OCI-LY1 (cell line): ENCODE data around the gene C19orf47.

Experiments used
- H2AFZ ChIP-seq: fragments of 200-600 bp; sonication (generic), shearing (Covaris generic); 2 replicates; pipeline ENCODE4 v1.6.0; 2014; ENCODE audit warnings: antibody characterized with exemption, mild to moderate bottlenecking, low read length
- H3F3A ChIP-seq: fragments of 200-600 bp; sonication (generic), shearing (Covaris generic); 2 replicates; pipeline ENCODE4 v1.6.0; 2014; ENCODE audit warnings: mild to moderate bottlenecking, antibody characterized with exemption, low read length, moderate library complexity; ENCODE audit not compliant: insufficient read depth
- H3K27ac ChIP-seq: fragments of 200-600 bp; sonication (generic); 2 replicates; pipeline ENCODE4 v1.5.1; 2014; ENCODE audit warnings: low read length, mixed run types, mild to moderate bottlenecking, low read depth; ENCODE audit not compliant: poor library complexity, severe bottlenecking
- H3K27me3 ChIP-seq: fragments of 200-600 bp; sonication (generic); 2 replicates; pipeline ENCODE4 v1.6.0; 2014; ENCODE audit warnings: antibody characterized with exemption, mild to moderate bottlenecking, low read length, moderate library complexity; ENCODE audit not compliant: insufficient read depth
- H3K36me3 ChIP-seq: fragments of 200-600 bp; sonication (generic); 2 replicates; pipeline ENCODE4 v1.6.1; 2014; ENCODE audit warnings: mild to moderate bottlenecking, antibody characterized with exemption, low read length, moderate library complexity, mixed read lengths; ENCODE audit not compliant: insufficient read depth
- H3K4me1 ChIP-seq: fragments of 200-600 bp; sonication (generic); 2 replicates; pipeline ENCODE4 v1.5.1; 2014; ENCODE audit warnings: mild to moderate bottlenecking, low read length, moderate library complexity; ENCODE audit not compliant: insufficient read depth, severe bottlenecking
- H3K4me2 ChIP-seq: fragments of 200-600 bp; sonication (generic), shearing (Covaris generic); 2 replicates; pipeline ENCODE4 v1.6.1; 2014; ENCODE audit warnings: low read length
- H3K4me3 ChIP-seq: fragments of 200-600 bp; sonication (generic); 2 replicates; pipeline ENCODE4 v1.5.1; 2014; ENCODE audit warnings: low read length, low read depth, mild to moderate bottlenecking, mixed read lengths; ENCODE audit not compliant: poor library complexity, severe bottlenecking
- H3K79me2 ChIP-seq: fragments of 200-600 bp; shearing (Covaris generic); 2 replicates; pipeline ENCODE4 v1.6.1; 2016; ENCODE audit warnings: mixed run types, low read length, mixed read lengths; ENCODE audit not compliant: insufficient read depth
- H3K9ac ChIP-seq: fragments of 200-600 bp; sonication (generic), shearing (Covaris generic); 2 replicates; pipeline ENCODE4 v1.6.1; 2014; ENCODE audit warnings: mild to moderate bottlenecking, low read length, mixed read lengths
- H3K9me2 ChIP-seq: fragments of 200-600 bp; sonication (generic), shearing (Covaris generic); 2 replicates; pipeline ENCODE4 v1.6.1; 2014; ENCODE audit warnings: low read depth, mild to moderate bottlenecking, low read length, mixed read lengths
- H3K9me3 ChIP-seq: fragments of 200-600 bp; shearing (Covaris generic); 2 replicates; pipeline ENCODE4 v1.6.1; 2014; ENCODE audit warnings: low read length, mixed read lengths
- H4K20me1 ChIP-seq: fragments of 200-600 bp; sonication (generic), shearing (Covaris generic); 2 replicates; pipeline ENCODE4 v1.6.0; 2016; ENCODE audit warnings: mild to moderate bottlenecking, low read length; ENCODE audit not compliant: insufficient read depth
- EZH2 ChIP-seq: fragments of 200-600 bp; sonication (generic), shearing (Covaris generic); IDR thresholded peaks from 2 replicates; pipeline ENCODE4 v1.8.0; 2017; ENCODE audit warnings: borderline replicate concordance, mixed run types, mild to moderate bottlenecking, antibody characterized with exemption, low read length, moderate library complexity, mixed read lengths
- TF ChIP-seq, protein P1 (sequence below): fragments of 200-600 bp; sonication (generic), shearing (Covaris generic); IDR thresholded peaks from 2 replicates; pipeline ENCODE4 v1.5.1; 2017; ENCODE audit warnings: mild to moderate bottlenecking, antibody characterized with exemption, low read length, moderate library complexity, mixed read lengths

C19orf47 gene

DNA sequence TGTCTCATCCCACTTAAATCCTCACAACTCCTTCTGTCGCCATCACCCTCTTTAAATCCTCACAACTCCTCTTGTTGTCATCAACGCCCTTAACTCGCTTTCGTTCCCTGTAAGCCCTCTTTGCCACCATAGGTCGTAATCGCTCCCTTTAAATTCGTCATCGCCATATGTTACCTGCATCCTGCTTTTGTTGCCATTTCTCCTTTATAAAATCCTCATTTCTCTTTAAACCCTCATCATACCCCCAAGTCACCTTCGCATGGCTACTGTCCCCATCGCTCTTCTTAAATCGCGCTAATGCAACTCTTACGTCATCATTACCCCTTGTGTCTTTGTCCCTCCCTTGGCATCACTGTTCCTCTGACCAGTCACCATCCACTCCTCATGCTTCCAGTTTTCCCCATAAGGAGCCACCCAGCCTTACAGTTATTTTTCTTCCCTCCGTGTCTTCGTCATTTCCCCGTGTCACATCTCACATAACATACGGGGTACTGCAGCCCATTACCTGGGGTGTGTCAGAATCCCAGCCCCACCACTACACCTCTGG, 837 bp upstream of the C19orf47 start:
- H3K4me2 ChIP-seq = peak overlapping the region; percentile 93
- no peak overlapping the region for H2AFZ ChIP-seq
- H3K27ac ChIP-seq = no peak overlapping the region
- H3K4me3 ChIP-seq = peak overlapping the region; percentile 76
- H3K9me2 ChIP-seq = no peaks in the 10 kb centered on the region
- no peak for TF ChIP-seq EZH2
- TF ChIP-seq, protein P1, sequence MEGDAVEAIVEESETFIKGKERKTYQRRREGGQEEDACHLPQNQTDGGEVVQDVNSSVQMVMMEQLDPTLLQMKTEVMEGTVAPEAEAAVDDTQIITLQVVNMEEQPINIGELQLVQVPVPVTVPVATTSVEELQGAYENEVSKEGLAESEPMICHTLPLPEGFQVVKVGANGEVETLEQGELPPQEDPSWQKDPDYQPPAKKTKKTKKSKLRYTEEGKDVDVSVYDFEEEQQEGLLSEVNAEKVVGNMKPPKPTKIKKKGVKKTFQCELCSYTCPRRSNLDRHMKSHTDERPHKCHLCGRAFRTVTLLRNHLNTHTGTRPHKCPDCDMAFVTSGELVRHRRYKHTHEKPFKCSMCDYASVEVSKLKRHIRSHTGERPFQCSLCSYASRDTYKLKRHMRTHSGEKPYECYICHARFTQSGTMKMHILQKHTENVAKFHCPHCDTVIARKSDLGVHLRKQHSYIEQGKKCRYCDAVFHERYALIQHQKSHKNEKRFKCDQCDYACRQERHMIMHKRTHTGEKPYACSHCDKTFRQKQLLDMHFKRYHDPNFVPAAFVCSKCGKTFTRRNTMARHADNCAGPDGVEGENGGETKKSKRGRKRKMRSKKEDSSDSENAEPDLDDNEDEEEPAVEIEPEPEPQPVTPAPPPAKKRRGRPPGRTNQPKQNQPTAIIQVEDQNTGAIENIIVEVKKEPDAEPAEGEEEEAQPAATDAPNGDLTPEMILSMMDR = no peak
- H4K20me1 ChIP-seq = no peaks in the 10 kb centered on the region
- no peaks in the 10 kb centered on the region for H3K9me3 ChIP-seq
- no peaks in the 10 kb centered on the region for H3F3A ChIP-seq
- H3K4me1 ChIP-seq = peaks cover 19% of the 10 kb centered on the region
- peaks cover 3% of the 10 kb centered on the region; the same call in 1 of the 2 replicates for H3K36me3 ChIP-seq
- peak overlapping the region; percentile 63 for H3K9ac ChIP-seq
- H3K79me2 ChIP-seq = peaks cover 14% of the 10 kb centered on the region
- H3K27me3 ChIP-seq = no peaks in the 10 kb centered on the region

DNA sequence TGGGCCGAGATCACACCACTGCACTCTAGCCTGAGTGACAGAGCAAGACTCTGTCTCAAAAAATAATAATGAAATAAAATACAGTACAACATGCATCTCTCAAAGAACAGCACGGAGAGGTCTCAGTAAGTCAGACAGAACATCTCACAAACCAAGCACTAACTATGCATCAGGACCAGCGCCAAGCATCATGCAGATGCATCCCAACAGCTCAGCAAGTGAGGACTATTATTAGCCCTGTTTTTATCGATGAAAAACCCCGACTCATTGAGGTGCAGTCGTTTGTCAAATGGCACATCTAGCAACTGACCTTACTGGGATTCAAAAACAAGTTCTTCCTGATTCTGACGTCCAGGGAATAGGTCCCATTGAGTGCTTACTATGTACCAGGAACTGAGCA, 3.8 kb downstream of the C19orf47 start:
- Histone ChIP-seq H3K27ac (no peak overlapping the region), H3K9ac (no peak overlapping the region), H3K4me1 (peaks cover 18% of the 10 kb centered on the region), H3K27me3 (no peaks in the 10 kb centered on the region), H3K4me3 (no peak overlapping the region), H2AFZ (no peak overlapping the region), H3K9me3 (no peaks in the 10 kb centered on the region), H3K4me2 (no peak overlapping the region), H3K36me3 (peaks cover 10% of the 10 kb centered on the region; the same call in 1 of the 2 replicates), H3K9me2 (no peaks in the 10 kb centered on the region), H3K79me2 (peaks cover 14% of the 10 kb centered on the region), H4K20me1 (no peaks in the 10 kb centered on the region), H3F3A (no peaks in the 10 kb centered on the region)
- TF ChIP-seq, protein P1 = no peak
- TF ChIP-seq EZH2 = no peak

DNA sequence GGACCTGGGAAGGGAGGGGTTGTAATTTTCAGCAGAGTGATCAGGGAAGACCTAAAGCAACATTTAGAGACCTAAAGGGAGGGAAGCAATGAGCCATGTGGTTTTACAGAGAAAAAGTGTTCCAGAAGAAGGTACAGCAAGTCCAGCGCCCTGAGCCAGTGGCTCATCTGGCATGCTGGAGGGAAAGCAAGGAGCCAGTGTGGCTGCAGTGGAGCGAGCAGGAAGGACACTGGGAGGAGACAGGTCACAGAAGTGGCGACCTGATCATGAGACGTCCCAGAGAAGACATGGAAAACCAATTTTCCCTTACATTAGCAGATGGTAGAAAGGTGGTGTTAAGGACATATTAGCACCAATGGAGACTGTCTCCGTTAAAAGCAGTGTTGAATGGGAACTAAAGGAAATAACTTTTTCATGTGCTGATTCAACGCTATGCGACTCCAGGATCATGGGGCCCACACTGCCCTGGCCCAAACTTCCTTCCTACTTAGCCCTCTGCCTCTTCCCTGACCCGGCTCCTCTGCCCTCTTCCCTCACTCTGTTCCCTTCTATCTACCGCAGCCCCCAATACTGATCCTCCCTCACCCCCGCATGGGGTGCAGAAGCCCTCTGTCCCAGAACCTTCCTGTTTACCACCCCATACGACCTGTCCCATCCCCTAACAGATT, 5.4 kb downstream of the C19orf47 start:
- H3K9me2 ChIP-seq = no peaks in the 10 kb centered on the region
- no peaks in the 10 kb centered on the region for H4K20me1 ChIP-seq
- no peaks in the 10 kb centered on the region for H3K9me3 ChIP-seq
- peaks cover 11% of the 10 kb centered on the region for H3K4me1 ChIP-seq
- TF ChIP-seq EZH2 = no peak
- TF ChIP-seq, protein P1 = no peak
- H3F3A ChIP-seq = no peaks in the 10 kb centered on the region
- H2AFZ ChIP-seq = no peak overlapping the region
- no peak overlapping the region for H3K27ac ChIP-seq
- H3K4me3 ChIP-seq = no peak overlapping the region
- H3K9ac ChIP-seq = no peak overlapping the region
- peaks cover 21% of the 10 kb centered on the region for H3K36me3 ChIP-seq
- H3K27me3 ChIP-seq = no peaks in the 10 kb centered on the region
- no peak overlapping the region for H3K4me2 ChIP-seq
- H3K79me2 ChIP-seq = peaks cover 20% of the 10 kb centered on the region
